HCT116 (cell line): ENCODE results near the gene CWC15. TPM values are rescaled to one million over a fixed set of nuclear protein-coding genes. Genes with fewer than 3 reads are reported as not detected.

Experiments used
- ATAC-seq: fragments of 200-7000 bp; cut with Tn5 transposase; 2 replicates; pipeline ENCODE4 v1.9.1; 2020; ENCODE audit warnings: mild to moderate bottlenecking, moderate library complexity
- BruUV-seq: library from RNA; stranded (reverse); fragments of 400-500 nt; replicated peaks from 2 replicates; lab custom pipeline; 2021; lab: Mats Ljungman, UMichigan
- CTCF ChIA-PET: fragments of 300-600 bp; sonication (Branson Sonifier 250); formaldehyde crosslinking; loops from one replicate; lab custom pipeline; 2021; ENCODE audit warnings: antibody characterized with exemption; lab: Charles Lee
- POLR2A ChIA-PET: fragments of 300-600, 350-600 bp; sonication (Branson Sonifier 250); formaldehyde crosslinking; loops from one replicate; lab custom pipeline; 2021; ENCODE audit warnings: antibody characterized with exemption; lab: Charles Lee
- RAD21 ChIA-PET, 2 experiments: fragments of 300-600 bp; sonication (Branson Sonifier 250); formaldehyde crosslinking; loops; one replicate each; lab custom pipeline; 2023; ENCODE audit warnings: low total read pairs in 2 of 2; ENCODE audit not compliant: uncharacterized antibody in 2 of 2, unreplicated experiment in 2 of 2, low non-redundant PET in 1 of 2; lab: Charles Lee
- DNase-seq: peaks from one replicate; pipeline ENCODE4 v3.0.0-alpha.2; 2010; ENCODE audit warnings: low read depth, low spot score
- H2AFZ ChIP-seq: fragments of 200-600 bp; shearing (Covaris generic), sonication (generic); 2 replicates; pipeline ENCODE4 v1.6.1; 2017; ENCODE audit warnings: low read depth, mixed run types, mixed read lengths, antibody characterized with exemption, low read length; ENCODE audit not compliant: poor library complexity, severe bottlenecking
- H3K27ac ChIP-seq: 2 replicates; pipeline ENCODE4 v1.5.1; 2012; ENCODE audit warnings: low read depth, low read length
- H3K27me3 ChIP-seq: fragments of 200-600 bp; sonication (generic); 2 replicates; pipeline ENCODE4 v1.6.1; 2016; ENCODE audit warnings: mixed run types, low read length, mixed read lengths; ENCODE audit not compliant: insufficient read depth
- H3K36me3 ChIP-seq, 2 experiments: fragments of 200-500 bp in 1 of 2; fragments of 200-600 bp in 1 of 2; sonication (Bioruptor generic) in 1 of 2; sonication (generic) in 1 of 2; 2 replicates each; pipeline versions ENCODE4 v1.5.1 to v1.6.1; 2014 to 2016; ENCODE audit warnings: low read length in 2 of 2, inconsistent platforms in 1 of 2, mixed read lengths in 1 of 2, mixed run types in 1 of 2; ENCODE audit not compliant: insufficient read depth in 2 of 2, control insufficient read depth in 1 of 2
- H3K4me1 ChIP-seq, 2 experiments: fragments of 200-600 bp in 1 of 2; sonication (generic) in 1 of 2; 2 replicates each; pipeline versions ENCODE4 v1.5.1 to v1.6.1; 2012 to 2017; ENCODE audit warnings: low read length in 2 of 2, inconsistent platforms in 1 of 2, mild to moderate bottlenecking in 1 of 2, mixed read lengths in 1 of 2, mixed run types in 1 of 2, moderate library complexity in 1 of 2; ENCODE audit not compliant: insufficient read depth in 2 of 2, control insufficient read depth in 1 of 2
- H3K4me2 ChIP-seq: fragments of 200-600 bp; sonication (generic); 2 replicates; pipeline ENCODE4 v1.6.1; 2017; ENCODE audit warnings: mixed run types, low read length, mixed read lengths
- H3K4me3 ChIP-seq, 2 experiments: fragments of 200-600 bp in 1 of 2; sonication (generic) in 1 of 2; replicated peaks in 1 of 2; 2 replicates each; pipeline ENCODE4 v1.5.1; 2011 to 2016; ENCODE audit warnings: low read length in 2 of 2, control low read depth in 1 of 2, low read depth in 1 of 2, mild to moderate bottlenecking in 1 of 2, mixed read lengths in 1 of 2, mixed run types in 1 of 2
- H3K79me2 ChIP-seq: fragments of 200-600 bp; sonication (generic); 2 replicates; pipeline ENCODE4 v1.6.1; 2017; ENCODE audit warnings: mild to moderate bottlenecking, mixed run types, low read length, moderate library complexity, mixed read lengths; ENCODE audit not compliant: insufficient read depth
- H3K9ac ChIP-seq: fragments of 200-600 bp; sonication (generic); 2 replicates; pipeline ENCODE4 v1.6.1; 2016; ENCODE audit warnings: low read length, mixed read lengths
- H3K9me2 ChIP-seq: fragments of 200-600 bp; sonication (generic), shearing (Covaris generic); 2 replicates; pipeline ENCODE4 v1.6.1; 2017; ENCODE audit warnings: mixed run types, mild to moderate bottlenecking, moderate library complexity; ENCODE audit not compliant: insufficient read depth
- H3K9me3 ChIP-seq, 2 experiments: fragments of 200-500 bp in 1 of 2; fragments of 200-600 bp in 1 of 2; sonication (Bioruptor generic) in 1 of 2; sonication (generic) in 1 of 2; 2 replicates each; pipeline ENCODE4 v1.6.1; 2014 to 2017; ENCODE audit warnings: low read length in 2 of 2, mixed read lengths in 2 of 2, inconsistent platforms in 1 of 2, low read depth in 1 of 2, mild to moderate bottlenecking in 1 of 2, mixed run types in 1 of 2, moderate library complexity in 1 of 2; ENCODE audit not compliant: control insufficient read depth in 1 of 2, insufficient read depth in 1 of 2
- H4K20me1 ChIP-seq: fragments of 200-600 bp; sonication (generic), shearing (Covaris generic); 2 replicates; pipeline ENCODE4 v1.6.1; 2017; ENCODE audit warnings: mixed run types, mild to moderate bottlenecking, moderate library complexity; ENCODE audit not compliant: insufficient read depth
- CBX3 ChIP-seq: IDR thresholded peaks from 2 replicates; pipeline ENCODE4 v1.6.1; 2012; ENCODE audit warnings: low read depth
- CTCF ChIP-seq, 3 experiments: fragments of 200-600 bp in 1 of 3; sonication (generic) in 1 of 3; IDR thresholded peaks in 2 of 3; conservative IDR thresholded peaks in 1 of 3; 2 replicates each; pipeline ENCODE4 v1.5.1; 2012 to 2017; ENCODE audit warnings: low read depth in 2 of 3, low read length in 2 of 3, antibody characterized with exemption in 1 of 3, borderline replicate concordance in 1 of 3, control low read depth in 1 of 3, mild to moderate bottlenecking in 1 of 3, mixed read lengths in 1 of 3, mixed run types in 1 of 3, moderate library complexity in 1 of 3; ENCODE audit not compliant: insufficient read depth in 1 of 3
- RAD21 ChIP-seq: IDR thresholded peaks from 2 replicates; pipeline ENCODE4 v1.6.1; 2012; ENCODE audit warnings: low read depth, mild to moderate bottlenecking
- REST ChIP-seq: IDR thresholded peaks from 2 replicates; pipeline ENCODE4 v1.6.1; 2012; ENCODE audit warnings: low read depth
- TCF7L2 ChIP-seq: IDR thresholded peaks from 2 replicates; pipeline ENCODE4 v1.7.0; 2011; ENCODE audit warnings: borderline replicate concordance, inconsistent platforms; ENCODE audit not compliant: insufficient read depth, insufficient read length; ENCODE audit errors: extremely low read depth
- ZNF274 ChIP-seq: fragments of 200-500 bp; sonication (Bioruptor generic); IDR thresholded peaks from 2 replicates; pipeline ENCODE4 v1.6.1; 2014; ENCODE audit warnings: mild to moderate bottlenecking, low read depth, low read length, inconsistent platforms
- intact Hi-C: fragments of 100-400 bp; cut with micrococcal nuclease; formaldehyde crosslinking; loops from 2 replicates; pipeline ENCODE4 v1.10.0; 2022
- total RNA-seq: library from RNA; stranded (reverse); gene quantifications from one replicate; pipeline ENCODE4 v1.2.1, GENCODE V29; 2021; ENCODE audit not compliant: unreplicated experiment

The CWC15 gene
- total RNA-seq, 1 experiment from 2014 or later: 47.6 TPM

- ATAC-seq (peak; percentile 32), DNase-seq (no peak)
- BruUV-seq: no TSS peak
- Histone ChIP-seq H3K27ac (peak overlapping the region; percentile 28; the same call in 1 of the 2 replicates), H3K4me2 (peak overlapping the region; percentile 44), H4K20me1 (no peaks in the 10 kb centered on the region), H3K36me3 (no peaks in the 10 kb centered on the region), H3K9ac (no peak overlapping the region), H3K4me3 (no peak overlapping the region), H3K4me1 (peaks cover 13 to 17% of the 10 kb centered on the region in 2 experiments; a peak in 3 of 4 replicates)
- POLR2A ChIA-PET: no interaction called here
- intact Hi-C loops: no loop called here
- TF ChIP-seq REST: no peak
- no peak for TF ChIP-seq CTCF (IDR thresholded peaks at IDR 0.05 in 2 of 3, conservative IDR thresholded peaks at IDR 0.05 in 1 of 3; ENCODE audit: borderline replicate concordance in 1 of 3, insufficient read depth in 1 of 3, low read depth in 2 of 3, low read length in 2 of 3)
- no peak for TF ChIP-seq CBX3
- no peak for TF ChIP-seq RAD21
- no peak for TF ChIP-seq TCF7L2
- TF ChIP-seq ZNF274: no peak
- TF ChIP-seq, all 23 proteins: peak for 0
- H2AFZ ChIP-seq: no peak overlapping the region
- RAD21 ChIA-PET: no interaction called here
- CTCF ChIA-PET: interaction anchor here (0.9 kb wide), 1 partner anchor 29 kb away, joined by 3 read pairs; no protein-coding TSS in a partner anchor
- H3K79me2 ChIP-seq: no peaks in the 10 kb centered on the region
- no peaks in the 10 kb centered on the region for H3K27me3 ChIP-seq
- H3K9me3 ChIP-seq: no peaks in the 10 kb centered on the region
- no peaks in the 10 kb centered on the region for H3K9me2 ChIP-seq
Measured at GRCh38 chr11:94926698-94927237, 46.6 kb downstream of the CWC15 start.
